AML-193 (cell line): ENCODE measurements around the gene SNN.

ENCODE experiments used
- DNase-seq, 2 experiments: peaks; one replicate each; lab custom pipeline; 2025; lab: John Stamatoyannopoulos, UW

Gene SNN

DNA sequence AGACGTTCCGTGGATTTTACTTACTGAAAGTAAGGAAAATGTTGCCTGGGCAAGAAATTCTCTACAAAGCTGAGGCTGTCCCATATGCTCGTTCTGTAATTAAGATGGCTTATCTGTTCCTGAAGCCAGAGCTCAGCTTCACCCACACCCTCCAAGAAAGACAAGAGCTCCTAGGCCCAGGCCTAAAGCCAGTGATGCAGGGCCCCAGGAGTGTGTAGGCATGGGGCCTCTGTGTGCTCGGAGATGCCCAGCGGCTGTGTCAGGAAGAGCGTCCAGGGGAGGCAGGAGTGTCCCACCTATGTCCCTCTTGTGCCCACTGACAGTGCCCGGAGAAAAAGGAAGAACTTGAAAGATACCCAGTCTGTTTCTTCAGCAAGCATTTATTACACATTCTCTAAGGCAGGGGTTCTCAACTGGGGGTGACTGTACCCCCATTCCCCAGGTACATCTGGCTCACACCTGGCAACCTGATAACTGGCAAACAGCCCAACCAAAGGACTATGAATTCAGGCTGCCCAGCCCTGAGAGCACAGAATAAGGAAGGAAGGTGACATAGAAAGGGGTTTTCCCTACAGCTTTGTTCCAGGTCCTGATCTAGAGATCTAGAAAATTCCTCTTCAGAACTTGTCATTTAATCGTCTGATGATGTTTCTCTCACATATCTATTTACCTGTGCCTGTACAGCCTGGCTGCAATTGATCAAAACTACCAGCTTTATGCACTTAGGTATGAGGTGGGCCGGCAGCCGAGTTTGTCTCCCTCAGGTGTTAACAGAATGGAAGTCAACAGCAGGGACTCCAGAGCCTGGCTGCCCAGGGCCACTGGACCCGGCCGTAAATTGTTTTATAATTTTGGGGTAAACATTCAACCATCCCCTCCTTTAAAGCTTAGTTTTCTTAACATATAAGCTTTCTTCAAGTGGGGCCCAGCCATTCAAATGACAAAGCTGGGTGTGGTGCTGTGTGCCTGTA is 12.0 kb downstream of the SNN start:
- no peak for DNase-seq

DNA sequence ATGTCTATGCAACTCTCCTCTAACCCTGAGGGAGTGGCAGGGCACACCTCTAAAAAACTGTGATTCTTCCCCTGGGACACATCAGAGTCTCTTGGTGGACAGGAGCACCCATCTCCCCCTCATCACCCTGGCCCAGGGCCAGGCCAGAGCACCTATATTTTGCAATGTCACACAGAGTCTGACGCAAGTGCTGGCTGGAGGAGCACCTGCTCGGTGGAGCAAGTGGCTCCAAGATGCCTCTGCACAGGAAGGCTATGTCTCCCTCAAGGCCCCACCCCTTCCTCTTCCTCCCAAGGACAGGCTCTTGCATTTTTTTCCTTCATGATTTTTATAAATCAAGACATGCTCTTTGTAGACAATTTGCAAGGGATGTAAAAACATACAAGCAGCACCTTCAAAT is 13.3 kb downstream of the SNN start:
- DNase-seq, result no peak

- no peak for DNase-seq
Observed at GRCh38 chr16:11681976-11682654, 13.9 kb downstream of the SNN start.

DNA sequence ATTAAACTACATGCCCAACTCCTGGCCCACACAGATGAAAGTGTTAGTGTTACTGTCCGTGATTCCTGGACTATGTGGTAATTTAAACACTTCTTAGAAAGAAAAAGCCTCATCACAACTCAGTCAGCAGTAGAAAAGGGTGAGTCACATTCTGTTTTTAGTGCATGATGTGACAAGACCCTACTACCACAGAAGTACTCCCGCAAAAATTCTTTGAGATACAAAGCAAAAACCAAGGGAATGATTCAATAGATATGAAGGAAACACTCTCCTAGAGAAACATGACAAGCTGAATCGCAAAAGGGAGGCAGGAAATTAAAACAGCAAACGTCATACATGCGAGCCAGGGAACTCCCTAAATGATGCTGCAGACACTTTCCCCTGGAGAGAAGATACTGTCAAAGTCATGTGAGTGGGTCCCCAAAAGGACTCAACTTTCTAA is 14.4 kb downstream of the SNN start:
- no peak for DNase-seq

GRCh38 chr16:11683145-11683544 is 14.9 kb downstream of the SNN start:
- no peak for DNase-seq

- DNase-seq, result no peak
Observed at GRCh38 chr16:11684231-11685025, 16.2 kb downstream of the SNN start.

DNA sequence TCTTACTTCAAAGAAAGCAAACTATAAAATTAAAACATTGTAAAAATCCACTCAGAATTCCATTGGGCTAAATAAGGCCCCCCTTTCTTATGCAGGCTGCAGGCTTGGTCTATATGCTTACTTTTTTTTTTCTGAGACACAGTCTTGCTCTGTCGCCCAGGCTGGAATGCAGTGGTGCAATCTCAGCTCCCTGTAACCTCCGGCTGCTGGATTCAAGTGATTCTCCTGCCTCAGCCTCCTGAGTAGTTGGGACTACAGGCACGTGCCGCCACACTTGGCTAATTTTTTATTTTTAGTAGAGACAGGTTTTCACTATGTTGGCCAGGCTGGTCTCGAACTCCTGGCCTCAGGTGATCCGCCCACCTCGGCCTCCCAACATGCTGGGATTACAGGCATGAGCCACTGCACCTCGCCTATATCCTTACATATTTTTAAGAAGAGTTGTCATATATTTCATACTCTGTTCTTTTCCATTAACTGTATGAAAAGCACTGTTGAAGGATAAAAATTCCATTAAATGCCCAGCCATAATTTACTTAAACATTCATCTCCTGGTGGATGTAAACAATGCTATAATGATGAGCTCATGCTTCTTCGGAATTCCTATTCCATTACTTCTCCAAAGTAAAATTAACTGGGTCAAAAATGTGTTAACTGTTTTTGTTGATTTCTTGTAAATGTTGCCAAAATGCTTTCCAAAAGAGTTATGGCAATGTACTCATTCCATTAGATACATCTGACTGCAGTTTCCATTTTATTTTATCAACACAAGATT is 17.8 kb downstream of the SNN start:
- no peak for DNase-seq

GRCh38 chr16:11686713-11687380 is 18.6 kb downstream of the SNN start:
- no peak for DNase-seq

- no peak for DNase-seq
Observed at GRCh38 chr16:11687601-11688519, 19.6 kb downstream of the SNN start.

- no peak for DNase-seq
Observed at GRCh38 chr16:11688520-11688886, 20.2 kb downstream of the SNN start.

GRCh38 chr16:11689031-11689840 is 21.0 kb downstream of the SNN start:
- no peak for DNase-seq

- no peak for DNase-seq
Observed at GRCh38 chr16:11691235-11691634, 23.0 kb downstream of the SNN start.

- DNase-seq, result no peak
Observed at GRCh38 chr16:11691771-11692170, 23.5 kb downstream of the SNN start.

DNA sequence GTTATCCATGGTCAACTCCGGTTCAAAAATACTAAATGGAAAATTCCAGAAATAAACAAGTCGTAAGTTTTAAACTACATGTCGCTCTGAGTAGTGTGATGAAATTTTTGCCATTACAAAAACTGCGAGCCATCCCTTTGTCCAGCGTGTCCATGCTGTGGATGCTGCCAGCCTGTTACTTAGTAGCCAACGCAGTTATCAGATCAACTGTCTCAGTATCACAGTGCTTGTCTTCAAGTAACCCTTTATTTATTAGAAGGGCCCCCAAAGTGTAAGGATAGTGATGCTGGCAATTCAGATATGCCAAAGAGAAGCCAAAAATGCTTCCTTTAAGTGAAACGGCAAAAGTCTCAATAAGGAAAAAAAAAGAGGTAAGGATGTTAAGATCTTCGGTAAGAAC is 23.9 kb downstream of the SNN start:
- no peak for DNase-seq

GRCh38 chr16:11692651-11693050 is 24.4 kb downstream of the SNN start:
- no peak for DNase-seq

DNA sequence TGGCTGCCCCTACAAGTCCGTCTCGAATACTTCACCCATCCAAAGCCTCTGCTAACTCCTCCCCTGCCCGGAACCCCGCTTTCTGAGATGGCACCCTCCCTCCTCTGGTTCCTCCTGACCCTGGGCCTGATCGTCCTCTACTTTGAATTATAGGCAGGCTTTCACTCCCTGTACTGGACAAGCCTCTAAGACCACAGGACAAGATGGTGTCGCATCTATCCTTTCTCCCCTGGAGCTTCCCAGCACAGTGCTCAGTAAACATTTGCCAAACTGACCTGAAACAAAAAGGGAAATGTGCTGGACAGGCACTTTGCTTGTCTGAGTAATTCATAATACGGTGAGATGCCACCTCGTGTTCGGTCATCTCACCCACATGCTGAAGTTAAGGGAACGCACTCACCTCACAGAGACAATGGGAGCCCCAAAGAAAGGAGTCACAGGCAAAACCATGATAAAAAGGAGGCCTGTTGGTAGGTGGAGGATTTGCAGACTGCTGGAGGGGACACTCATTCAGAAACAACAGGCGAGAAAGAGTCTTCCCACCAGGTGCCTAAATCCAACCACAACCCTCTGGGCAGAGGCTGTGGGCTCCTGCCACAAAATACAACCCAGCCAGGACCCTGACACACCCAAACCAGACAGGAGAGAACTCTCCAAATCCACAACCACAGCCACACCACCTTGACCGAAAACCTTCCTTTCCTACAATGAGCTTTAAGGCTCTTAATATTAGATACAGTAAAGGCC is 28.2 kb downstream of the SNN start:
- no peak for DNase-seq

DNA sequence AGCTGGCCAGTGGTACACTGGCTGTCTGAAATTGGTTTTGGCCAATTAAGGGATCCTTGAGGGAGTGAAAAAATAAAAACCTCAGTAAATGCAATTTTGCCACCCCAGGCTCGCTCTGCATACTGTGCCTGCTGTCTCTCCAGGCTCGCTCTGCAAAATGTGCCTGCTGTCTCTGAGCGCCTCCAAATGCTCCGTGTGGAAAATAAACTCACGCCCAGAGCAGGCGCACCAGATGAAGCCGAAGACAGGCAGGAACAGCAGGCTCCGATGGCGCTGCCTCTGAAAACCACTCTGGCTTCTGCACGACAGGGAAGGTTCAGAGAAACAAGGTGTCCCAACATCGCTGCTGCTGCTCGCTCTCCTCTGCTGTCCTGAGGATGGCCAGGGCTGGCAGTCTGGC is 29.1 kb downstream of the SNN start:
- no peak for DNase-seq

DNA sequence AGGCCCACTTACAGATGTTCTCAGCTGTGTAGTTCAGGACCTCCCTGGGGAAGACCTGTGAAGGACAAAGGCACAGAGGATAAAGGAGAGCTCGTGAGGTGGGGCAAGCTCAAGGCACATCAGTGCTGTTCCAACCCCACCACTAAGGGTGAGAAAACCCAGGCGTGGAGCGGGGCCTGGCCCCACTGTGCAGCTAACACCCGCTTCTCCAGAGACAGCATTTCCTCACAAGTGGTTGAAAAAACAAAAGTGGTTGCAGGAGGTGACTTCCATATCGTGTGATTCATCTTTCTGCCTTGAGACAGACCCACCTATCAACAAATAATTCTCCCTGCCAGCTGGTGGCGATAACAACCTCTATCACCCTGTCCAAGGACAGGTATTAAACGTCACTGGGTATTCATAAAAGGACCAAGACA is 30.0 kb downstream of the SNN start:
- no peak for DNase-seq
